ENCODE results near the gene TEX101.

The TEX101 gene

DNA sequence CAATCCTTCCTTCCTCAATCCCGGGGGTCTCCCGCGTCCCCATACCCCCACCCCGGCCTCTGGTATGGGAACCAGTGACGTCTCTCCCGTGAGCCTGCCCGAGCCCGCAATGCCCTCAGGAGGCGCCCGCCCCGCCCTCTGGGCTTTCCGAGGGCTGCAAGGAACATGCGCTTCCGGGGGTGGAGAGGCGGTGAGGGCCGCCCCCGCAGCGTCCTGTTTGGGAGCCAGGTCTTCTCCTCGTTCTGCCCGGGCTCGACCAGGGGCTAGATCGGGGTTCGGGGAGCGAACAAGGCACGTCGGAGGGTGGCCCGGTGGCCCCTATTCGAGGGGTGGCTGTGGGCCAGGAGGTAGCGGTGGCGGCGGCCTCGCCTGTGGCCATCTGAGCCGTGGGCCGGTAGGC lies 6.6 kb upstream of the TEX101 start:
- TF ChIP-seq, protein P1, sequence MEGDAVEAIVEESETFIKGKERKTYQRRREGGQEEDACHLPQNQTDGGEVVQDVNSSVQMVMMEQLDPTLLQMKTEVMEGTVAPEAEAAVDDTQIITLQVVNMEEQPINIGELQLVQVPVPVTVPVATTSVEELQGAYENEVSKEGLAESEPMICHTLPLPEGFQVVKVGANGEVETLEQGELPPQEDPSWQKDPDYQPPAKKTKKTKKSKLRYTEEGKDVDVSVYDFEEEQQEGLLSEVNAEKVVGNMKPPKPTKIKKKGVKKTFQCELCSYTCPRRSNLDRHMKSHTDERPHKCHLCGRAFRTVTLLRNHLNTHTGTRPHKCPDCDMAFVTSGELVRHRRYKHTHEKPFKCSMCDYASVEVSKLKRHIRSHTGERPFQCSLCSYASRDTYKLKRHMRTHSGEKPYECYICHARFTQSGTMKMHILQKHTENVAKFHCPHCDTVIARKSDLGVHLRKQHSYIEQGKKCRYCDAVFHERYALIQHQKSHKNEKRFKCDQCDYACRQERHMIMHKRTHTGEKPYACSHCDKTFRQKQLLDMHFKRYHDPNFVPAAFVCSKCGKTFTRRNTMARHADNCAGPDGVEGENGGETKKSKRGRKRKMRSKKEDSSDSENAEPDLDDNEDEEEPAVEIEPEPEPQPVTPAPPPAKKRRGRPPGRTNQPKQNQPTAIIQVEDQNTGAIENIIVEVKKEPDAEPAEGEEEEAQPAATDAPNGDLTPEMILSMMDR (conservative IDR thresholded peaks at IDR 0.05; ENCODE audit: control insufficient read depth, insufficient read depth, low read depth, low read length), result no peak
- DNase-seq (ENCODE audit: low read depth), result no peak
- H3K4me3 ChIP-seq (ENCODE audit: control insufficient read depth, low read depth, low read length), result no peak overlapping the region

DNA sequence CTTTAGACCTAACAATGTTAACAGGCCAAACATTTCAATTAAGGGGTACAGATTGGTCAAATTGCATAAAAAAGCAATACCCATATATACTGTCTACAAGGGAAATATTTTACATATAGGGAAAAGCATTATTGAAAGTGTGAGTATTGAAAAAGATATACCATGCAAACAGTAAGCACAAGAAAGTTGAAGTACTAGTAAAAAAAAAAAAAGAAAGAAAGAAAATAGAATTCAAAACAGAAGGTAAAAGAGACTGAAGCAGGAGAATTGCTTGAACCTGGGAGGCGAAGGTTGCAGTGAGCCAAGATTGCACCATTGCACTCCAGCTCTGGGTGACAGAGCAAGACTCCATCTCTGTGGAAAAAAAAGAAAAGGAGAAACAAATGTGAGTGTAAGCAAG lies 5.3 kb upstream of the TEX101 start:
- no peak for DNase-seq (ENCODE audit: low read depth)
- TF ChIP-seq, protein P1 (conservative IDR thresholded peaks at IDR 0.05; ENCODE audit: control insufficient read depth, insufficient read depth, low read depth, low read length), result no peak
- no peak overlapping the region for H3K4me3 ChIP-seq (ENCODE audit: control insufficient read depth, low read depth, low read length)

DNA sequence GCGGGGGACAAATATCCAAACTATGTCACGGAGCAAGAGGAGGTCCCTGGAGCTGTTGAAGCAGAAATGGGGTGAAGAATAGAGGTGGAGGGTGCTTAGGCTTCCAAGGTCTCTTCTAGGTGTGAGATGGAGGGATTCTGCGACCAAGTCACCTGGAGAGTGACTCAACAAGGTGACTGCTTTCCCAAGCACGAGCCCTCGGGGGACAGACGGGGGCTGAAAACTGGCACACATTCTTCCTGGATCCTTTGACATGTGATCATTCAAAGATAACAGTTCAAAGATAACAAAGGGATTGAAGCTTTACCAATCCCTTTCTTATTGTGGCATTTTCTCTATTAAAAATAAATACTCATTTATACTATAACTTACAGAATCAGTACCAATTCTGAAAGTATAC lies 2.2 kb upstream of the TEX101 start:
- DNase-seq (ENCODE audit: low read depth), result no peak
- TF ChIP-seq, protein P1 (conservative IDR thresholded peaks at IDR 0.05; ENCODE audit: control insufficient read depth, insufficient read depth, low read depth, low read length), result no peak
- H3K4me3 ChIP-seq (ENCODE audit: control insufficient read depth, low read depth, low read length), result no peak overlapping the region

DNA sequence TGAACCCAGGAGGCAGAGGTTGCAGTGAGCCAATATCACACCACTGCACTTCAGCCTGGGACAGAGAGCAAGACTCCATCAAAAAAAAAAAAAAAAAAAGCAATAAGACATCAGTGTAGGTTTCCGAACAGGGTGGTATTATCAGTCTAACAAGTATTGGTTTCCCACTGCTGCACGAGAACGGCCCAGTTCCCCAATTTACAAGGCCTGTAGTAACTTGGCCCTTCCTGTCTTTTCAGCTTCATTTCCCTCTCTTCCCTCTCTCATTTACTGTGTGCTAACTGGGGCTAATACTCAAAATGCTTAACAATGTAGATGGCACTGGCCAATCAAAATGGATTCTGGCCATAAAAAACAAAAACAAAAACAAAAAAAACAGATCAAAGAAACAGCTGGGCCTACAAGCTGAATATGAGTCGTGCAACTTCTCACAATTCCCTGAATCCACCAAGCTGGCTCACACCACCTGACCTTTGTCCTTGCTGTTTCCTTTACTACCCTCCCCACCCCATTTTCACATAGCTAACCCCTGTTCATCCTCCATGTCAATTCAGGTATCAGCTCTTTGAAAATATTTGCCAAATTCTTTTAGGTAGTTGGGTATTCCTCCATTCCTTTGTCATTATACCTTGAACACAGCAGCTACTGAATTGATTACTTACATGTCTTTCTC lies 2.4 kb downstream of the TEX101 start:
- no peak overlapping the region for H3K4me3 ChIP-seq (ENCODE audit: control insufficient read depth, low read depth, low read length)
- no peak for DNase-seq (ENCODE audit: low read depth)
- TF ChIP-seq, protein P1 (conservative IDR thresholded peaks at IDR 0.05; ENCODE audit: control insufficient read depth, insufficient read depth, low read depth, low read length), result no peak

DNA sequence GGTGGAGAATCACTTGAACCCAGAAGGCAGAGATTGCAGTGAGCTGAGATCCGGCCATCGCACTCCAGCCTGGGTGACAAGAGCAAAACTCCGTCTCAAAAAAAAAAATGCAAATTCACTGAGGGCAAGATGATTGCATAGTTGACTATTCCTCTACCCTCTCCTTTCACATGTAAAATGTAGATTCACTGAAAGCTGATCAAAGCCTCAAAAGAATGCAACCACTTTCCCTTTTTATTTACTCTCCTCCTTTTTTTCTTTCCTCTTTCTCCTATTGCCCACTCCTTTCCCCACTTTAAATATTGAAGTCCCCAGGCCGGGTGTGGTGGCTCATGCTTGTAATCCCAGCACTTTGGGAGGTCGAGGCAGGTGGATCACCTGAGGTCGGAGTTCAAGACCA lies 6.3 kb downstream of the TEX101 start:
- DNase-seq (ENCODE audit: low read depth), result no peak
- H3K4me3 ChIP-seq (ENCODE audit: control insufficient read depth, low read depth, low read length), result no peak overlapping the region
- TF ChIP-seq, protein P1 (conservative IDR thresholded peaks at IDR 0.05; ENCODE audit: control insufficient read depth, insufficient read depth, low read depth, low read length), result no peak

DNA sequence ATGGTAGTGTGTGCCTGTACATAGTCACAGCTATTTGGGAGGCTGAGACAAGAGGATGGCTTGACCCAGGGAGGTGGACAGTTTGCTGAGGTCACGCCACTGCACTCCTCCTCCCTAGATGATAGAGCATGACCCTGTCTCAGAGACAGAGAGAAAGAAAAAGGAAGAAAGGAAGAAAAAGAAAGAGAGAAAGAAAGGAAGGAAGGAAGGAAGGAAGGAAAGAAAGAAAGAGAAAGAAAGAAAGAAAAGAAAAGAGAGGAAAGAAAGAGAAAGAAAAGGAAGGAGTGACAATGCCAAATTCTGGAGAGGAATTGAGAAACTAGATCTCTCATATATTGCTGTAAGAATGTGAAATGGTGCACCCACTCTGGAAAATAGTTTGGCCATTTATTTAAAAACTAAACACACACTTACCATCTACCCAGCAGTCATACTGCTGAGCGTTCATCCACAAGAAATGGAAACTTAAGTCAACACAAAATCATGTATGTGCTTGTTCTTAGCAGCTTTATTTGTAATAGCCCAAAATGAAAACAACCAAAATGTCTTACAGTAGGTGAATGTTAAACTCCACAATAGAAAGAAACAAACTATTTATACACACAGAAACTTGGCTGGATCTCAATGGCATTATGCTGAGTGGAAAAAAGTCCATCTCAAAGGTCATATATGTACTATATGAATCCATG lies 7.5 kb downstream of the TEX101 start:
- DNase-seq (ENCODE audit: low read depth), result no peak
- no peak overlapping the region for H3K4me3 ChIP-seq (ENCODE audit: control insufficient read depth, low read depth, low read length)
- TF ChIP-seq, protein P1 (conservative IDR thresholded peaks at IDR 0.05; ENCODE audit: control insufficient read depth, insufficient read depth, low read depth, low read length), result no peak

All from fibroblast of mammary gland (primary cell).